Right lobe of liver (tissue), 6 donors: Measurements from ENCODE around the gene BASP1. TPM values are rescaled to one million over a fixed set of nuclear protein-coding genes. Genes with fewer than 3 reads are reported as not detected.

Source experiments
- ATAC-seq, 4 donors: fragments of 200-7000 bp; cut with Tn5 transposase; one replicate each; pipeline ENCODE4 v1.9.1; 2020; ENCODE audit warnings: mild to moderate bottlenecking in 4 of 4, moderate library complexity in 4 of 4
- DNase-seq, 3 donors: peaks; one replicate each; pipeline ENCODE4 v3.0.0-alpha.2; 2020
- H3K27ac ChIP-seq, 3 donors: fragments of 200-600 bp; one replicate each; pipeline ENCODE4 v1.8.0; 2022
- H3K27me3 ChIP-seq, 2 donors: fragments of 200-600 bp; one replicate each; pipeline ENCODE4 v1.8.0; 2022
- H3K36me3 ChIP-seq, 4 donors: fragments of 200-600 bp; sonication (generic) in 1 of 4; one replicate each; pipeline versions ENCODE4 v1.5.1 to v1.8.0; 2017 to 2022; ENCODE audit warnings: control low read depth in 1 of 4
- H3K4me1 ChIP-seq, 4 donors: fragments of 200-600 bp; sonication (generic) in 1 of 4; one replicate each; pipeline versions ENCODE4 v1.5.1 to v1.8.0; 2017 to 2022; ENCODE audit warnings: control low read depth in 1 of 4
- H3K4me3 ChIP-seq, 3 donors: fragments of 200-600 bp; one replicate each; pipeline ENCODE4 v1.8.0; 2022
- H3K9me3 ChIP-seq, 4 donors: fragments of 200-600 bp; sonication (generic) in 1 of 4; one replicate each; pipeline versions ENCODE4 v1.5.1 to v1.8.0; 2017 to 2022; ENCODE audit warnings: control low read depth in 1 of 4
- CTCF ChIP-seq, 4 donors: fragments of 200-600 bp in 3 of 4; fragments of 450-650 bp in 1 of 4; IDR thresholded peaks; one replicate each; pipeline versions ENCODE4 v1.5.1 to v1.8.0; 2016 to 2022; ENCODE audit warnings: antibody characterized with exemption in 4 of 4, mild to moderate bottlenecking in 2 of 4
- POLR2A ChIP-seq: fragments of 450-650 bp; IDR thresholded peaks from one replicate; pipeline ENCODE4 v1.6.1; 2017; ENCODE audit warnings: antibody characterized with exemption, mild to moderate bottlenecking
- WGBS: methylation state at CpG from one replicate; pipeline ENCODE4 v1.1.6; 2018; ENCODE audit warnings: low coverage, low lambda C conversion rate; ENCODE audit not compliant: insufficient coverage; ENCODE audit errors: missing lambda C conversion rate; 5-methylcytosine and 5-hydroxymethylcytosine counted together
- intact Hi-C, 2 donors: fragments of 100-400 bp; cut with DNase I; formaldehyde crosslinking; loops; one replicate each; pipeline versions ENCODE4 v1.11.2 to v1.14.1; 2022
- total RNA-seq, 6 experiments: library from RNA; depleted of rRNA in 2 of 6; stranded (reverse); fragments of >200 nt in 2 of 6; fragmentation: NEBNext Ultra II Directional in 3 of 6; extraction: Animal tissue kit (Norgen Biotek cat#: 25700) in 3 of 6; gene quantifications; one replicate each; pipeline versions ENCODE4 v1.1.0 to v1.2.4, GENCODE V29; 2016 to 2023
- donor health status: DM: no; HTN: yes; CAD: no.
- donor health status: DM: no; HTN: no; CAD: no.
- donor health status: DM: no; HTN: no; CAD: no.
- donor health status: DM: no; HTN: yes; CAD: no.
- donor health status: DM: no; HTN: yes; CAD: no.

BASP1 gene
- total RNA-seq, 6 experiments from 2014 or later: 2.6 to 11.2 (median 4.7) TPM

- no peaks in the 10 kb centered on the region for H3K4me1 ChIP-seq
- TF ChIP-seq CTCF (IDR thresholded peaks at IDR 0.05): no peak
- TF ChIP-seq POLR2A: no peak
- H3K27ac ChIP-seq: no peak overlapping the region
- DNase-seq: no peak
- 47% methylated on average over 6 of the region's 6 CpGs for WGBS
- no peak for ATAC-seq
- no peaks in the 10 kb centered on the region for H3K27me3 ChIP-seq
- intact Hi-C loops: no loop called here
- no peaks in the 10 kb centered on the region for H3K36me3 ChIP-seq
- no peak overlapping the region for H3K4me3 ChIP-seq
- H3K9me3 ChIP-seq: no peaks in the 10 kb centered on the region
Observed at GRCh38 chr5:17204133-17204489, 13.3 kb upstream of the BASP1 start.

- Histone ChIP-seq H3K9me3 (no peaks in the 10 kb centered on the region), H3K27me3 (no peaks in the 10 kb centered on the region), H3K4me3 (no peak overlapping the region), H3K27ac (no peak overlapping the region), H3K36me3 (no peaks in the 10 kb centered on the region), H3K4me1 (no peaks in the 10 kb centered on the region)
- ATAC-seq (peak in 1 of 4 donors; percentile 50), DNase-seq (no peak)
- intact Hi-C loops: no loop called here
- no peak for TF ChIP-seq CTCF (IDR thresholded peaks at IDR 0.05)
Observed at GRCh38 chr5:17206021-17206420, 11.4 kb upstream of the BASP1 start.

GRCh38 chr5:17212191-17212590 lies 5.2 kb upstream of the BASP1 start:
- no peaks in the 10 kb centered on the region for H3K27me3 ChIP-seq
- intact Hi-C loops: loop anchor here in 1 of 2 donors (10.0 kb wide), 1 partner anchor 1083 kb away; no protein-coding TSS in a partner anchor

GRCh38 chr5:17212996-17213395 lies 4.4 kb upstream of the BASP1 start:
- TF ChIP-seq POLR2A (no peak), CTCF (IDR thresholded peaks at IDR 0.05) (no peak)

More at GRCh38 chr5:17212191-17212590, 5.2 kb upstream of the BASP1 start:
- no peaks in the 10 kb centered on the region for H3K9me3 ChIP-seq
- no peaks in the 10 kb centered on the region for H3K4me1 ChIP-seq
- DNase-seq (no peak), ATAC-seq (no peak)
- H3K4me3 ChIP-seq: no peak overlapping the region
- 57% methylated on average over 4 of the region's 4 CpGs for WGBS
- no peak overlapping the region for H3K27ac ChIP-seq
- TF ChIP-seq POLR2A (no peak), CTCF (IDR thresholded peaks at IDR 0.05) (no peak)
- H3K36me3 ChIP-seq: no peaks in the 10 kb centered on the region

GRCh38 chr5:17213938-17214337 lies 3.5 kb upstream of the BASP1 start:
- 42% methylated on average over 2 of the region's 2 CpGs for WGBS
- H3K36me3 ChIP-seq: no peaks in the 10 kb centered on the region
- intact Hi-C loops: loop anchor here in 1 of 2 donors (10.0 kb wide), 1 partner anchor 1081 kb away; no protein-coding TSS in a partner anchor
- H3K9me3 ChIP-seq: no peaks in the 10 kb centered on the region
- TF ChIP-seq CTCF (IDR thresholded peaks at IDR 0.05): no peak
- no peak for TF ChIP-seq POLR2A
- H3K4me3 ChIP-seq: no peak overlapping the region
- no peak for DNase-seq
- ATAC-seq: no peak
- H3K27ac ChIP-seq: no peak overlapping the region
- H3K4me1 ChIP-seq: no peaks in the 10 kb centered on the region
- no peaks in the 10 kb centered on the region for H3K27me3 ChIP-seq

More at GRCh38 chr5:17212996-17213395, 4.4 kb upstream of the BASP1 start:
- no peak for ATAC-seq
- intact Hi-C loops: loop anchor here in 1 of 2 donors (10.0 kb wide), 1 partner anchor 1082 kb away; no protein-coding TSS in a partner anchor
- no peaks in the 10 kb centered on the region for H3K27me3 ChIP-seq
- no peaks in the 10 kb centered on the region for H3K9me3 ChIP-seq
- no peaks in the 10 kb centered on the region for H3K4me1 ChIP-seq
- 17% methylated on average over 2 of the region's 3 CpGs for WGBS
- H3K4me3 ChIP-seq: no peak overlapping the region
- H3K27ac ChIP-seq: no peak overlapping the region
- no peaks in the 10 kb centered on the region for H3K36me3 ChIP-seq
- DNase-seq: no peak
